ENCODE data around the gene LRBA. TPM values are rescaled to one million over a fixed set of nuclear protein-coding genes. Genes with fewer than 3 reads are reported as not detected.

The LRBA gene
- total and polyA plus RNA-seq, 2 donors (not counting 3 experiments of a cell fraction or from before 2014, with no cell fraction given), result 18.0 to 35.1 TPM

- no peak overlapping the region for H3K9ac ChIP-seq (replicated peaks; ENCODE audit: extremely low read depth, insufficient read depth, low read length)
- FAIRE-seq (no peak), DNase-seq (ENCODE audit: low read depth, low spot score) (no peak)
- no peak overlapping the region for H3K4me2 ChIP-seq (ENCODE audit: insufficient read depth, low read length)
- H3K9me1 ChIP-seq (replicated peaks; ENCODE audit: control insufficient read depth, extremely low read depth, insufficient read depth, low read length), result no peaks in the 10 kb centered on the region
- H3K27me3 ChIP-seq (ENCODE audit: control insufficient read depth in 2 of 2, insufficient read depth in 2 of 2, low read length in 2 of 2), result no peaks in the 10 kb centered on the region
- dilution Hi-C loops (cut with MboI; ENCODE audit: extremely low pct_ligation_motif_present, low sequenced_read_pairs) (no loop called here), intact Hi-C loops (cut with micrococcal nuclease) (no loop called here)
- ChIA-PET CTCF (interaction anchor here (1.2 kb wide), 1 partner anchor 495 kb away, joined by 3 read pairs; no protein-coding TSS in a partner anchor), POLR2A (interaction anchor here (0.8 kb wide), 1 partner anchor 347 kb away, joined by 3 read pairs; no protein-coding TSS in a partner anchor)
- no peaks in the 10 kb centered on the region for H3K4me1 ChIP-seq (ENCODE audit: control insufficient read depth, extremely low read depth, insufficient read depth, low read length)
- H3K27ac ChIP-seq (ENCODE audit: insufficient read depth, low read depth, low read length), result no peak overlapping the region
- no TSS peak for BruUV-seq (replicated peaks)
- H4K20me1 ChIP-seq (replicated peaks; ENCODE audit: control insufficient read depth, extremely low read depth, insufficient read depth, low read length), result no peaks in the 10 kb centered on the region
- no peak overlapping the region for H3K4me3 ChIP-seq (replicated peaks in 1 of 3; ENCODE audit: insufficient read depth in 1 of 3, low read depth in 1 of 3, low read length in 3 of 3)
- no peak for TF ChIP-seq FOS (IDR thresholded peaks at IDR 0.05; ENCODE audit: borderline replicate concordance, insufficient read depth, low read length)
- no peak for TF ChIP-seq CTCF (IDR thresholded peaks at IDR 0.05; ENCODE audit: extremely low read depth in 1 of 2, insufficient read depth in 1 of 2, low read depth in 1 of 2, low read length in 2 of 2)
- no peak for TF ChIP-seq EZH2 (IDR thresholded peaks at IDR 0.05; ENCODE audit: borderline replicate concordance, low read depth, low read length, severe bottlenecking)
- TF ChIP-seq POLR2A (IDR thresholded peaks at IDR 0.05; ENCODE audit: low read depth, low read length), result no peak
- TF ChIP-seq MYC (IDR thresholded peaks at IDR 0.05; ENCODE audit: low read depth, low read length), result no peak
- TF ChIP-seq JUN (IDR thresholded peaks at IDR 0.05; ENCODE audit: borderline replicate concordance, insufficient read depth, insufficient read length, low read depth), result no peak
- no peak for TF ChIP-seq MAX (IDR thresholded peaks at IDR 0.05; ENCODE audit: insufficient read depth, insufficient read length)
- H2AFZ ChIP-seq (ENCODE audit: low read depth, low read length), result no peak overlapping the region
- no peaks in the 10 kb centered on the region for H3K9me3 ChIP-seq (replicated peaks; ENCODE audit: control insufficient read depth, insufficient read depth, low read length)
- H3K79me2 ChIP-seq (ENCODE audit: control insufficient read depth, insufficient read depth, low read length), result no peaks in the 10 kb centered on the region
- H3K36me3 ChIP-seq (ENCODE audit: control insufficient read depth in 2 of 2, extremely low read depth in 1 of 2, insufficient read depth in 2 of 2, low read length in 2 of 2), result no peaks in the 10 kb centered on the region
These were observed 643.2 kb downstream of the LRBA start for GRCh38 chr4:150371869-150372268.
